Heart left ventricle (tissue), 16 donors: ENCODE measurements around the gene SPTBN4. TPM values are rescaled to one million over a fixed set of nuclear protein-coding genes. Genes with fewer than 3 reads are reported as not detected.

ENCODE experiments used
- ATAC-seq, 4 donors: fragments of 200-7000 bp; cut with Tn5 transposase; one replicate each; pipeline ENCODE4 v1.9.1; 2020 to 2022; ENCODE audit warnings: moderate library complexity in 4 of 4, mild to moderate bottlenecking in 3 of 4, moderate number of reproducible peaks in 1 of 4
- DNase-seq, 5 donors: peaks; one replicate each; pipeline ENCODE4 v3.0.0-alpha.2; 2020
- H3K27ac ChIP-seq, 12 donors: fragments of 200-600 bp; sonication (generic) in 4 of 12; one replicate each; pipeline versions ENCODE4 v1.5.0 to v1.8.0; 2016 to 2022; ENCODE audit warnings: mild to moderate bottlenecking in 2 of 12
- H3K27me3 ChIP-seq, 9 donors: fragments of 200-600 bp; sonication (generic) in 2 of 9; one replicate each; pipeline versions ENCODE4 v1.5.1 to v1.8.0; 2016 to 2022; ENCODE audit warnings: mild to moderate bottlenecking in 3 of 9
- H3K36me3 ChIP-seq, 9 donors: fragments of 200-600 bp; sonication (generic) in 2 of 9; one replicate each; pipeline versions ENCODE4 v1.5.0 to v1.8.0; 2018 to 2022; ENCODE audit warnings: mild to moderate bottlenecking in 2 of 9
- H3K4me1 ChIP-seq, 12 donors: fragments of 200-600 bp; sonication (generic) in 4 of 12; one replicate each; pipeline versions ENCODE4 v1.5.0 to v1.8.0; 2016 to 2022; ENCODE audit warnings: mild to moderate bottlenecking in 3 of 12
- H3K4me3 ChIP-seq, 12 donors: fragments of 200-600 bp; sonication (generic) in 4 of 12; one replicate each; pipeline versions ENCODE4 v1.5.0 to v1.8.0; 2017 to 2022; ENCODE audit warnings: mild to moderate bottlenecking in 9 of 12, moderate library complexity in 4 of 12
- H3K9me3 ChIP-seq, 12 donors: fragments of 200-600 bp; sonication (generic) in 4 of 12; one replicate each; pipeline versions ENCODE4 v1.5.0 to v1.8.0; 2016 to 2022; ENCODE audit warnings: mild to moderate bottlenecking in 1 of 12
- POLR2A ChIP-seq, 2 donors: fragments of 450-650 bp; IDR thresholded peaks; one replicate each; pipeline ENCODE4 v1.6.1; 2017; ENCODE audit warnings: antibody characterized with exemption in 2 of 2, mild to moderate bottlenecking in 2 of 2, moderate library complexity in 2 of 2
- WGBS, 4 donors: extraction: QIAGEN DNeasy Blood & Tissue Kit in 2 of 4; methylation state at CpG; one replicate each; pipeline versions ENCODE4 v1.1.5 to v1.1.7; 2013 to 2018; 5-methylcytosine and 5-hydroxymethylcytosine counted together
- intact Hi-C, 10 donors: fragments of 100-400 bp; cut with DNase I; formaldehyde crosslinking; loops; one replicate each; pipeline versions ENCODE4 v1.11.1 to v1.14.2; 2022
- polyA plus RNA-seq, 2 donors: library from polyadenylated mRNA; stranded (reverse); fragments of 200-250 nt; gene quantifications; one replicate each; pipeline ENCODE4 v1.2.3, GENCODE V29; 2013
- total RNA-seq, 9 donors: library from RNA; depleted of rRNA in 2 of 9; stranded (reverse); fragments of >200 nt in 2 of 9; fragmentation: NEBNext Ultra II Directional in 3 of 9; extraction: Animal tissue kit (Norgen Biotek cat#: 25700) in 3 of 9; gene quantifications; one replicate each; pipeline versions ENCODE4 v1.1.0 to v1.2.4, GENCODE V29; 2016 to 2023
- TF ChIP-seq, protein P1 (sequence below), 12 donors: fragments of 200-600 bp; sonication (generic) in 4 of 12; IDR thresholded peaks; one replicate each; pipeline versions ENCODE4 v1.5.0 to v1.8.0; 2018 to 2022; ENCODE audit warnings: antibody characterized with exemption in 12 of 12, mild to moderate bottlenecking in 5 of 12
- donor health status: ischemic (EF 13 %, LVEDD 7.1; RV severe dilation, severe dysfunction).
- donor health status: healthy with polysubstance abuse.
- donor health status: DM: no; HTN: yes; CAD: no.
- donor health status: DM: no; HTN: no; CAD: no.
- donor health status: ischemic (EF 25% LVEDD 6.9; RV normal size, moderate dysfunction).
- donor health status: ischemic (EF 25% LVEDD 5.7; RV mildly dilated, moderate dysfunction).
- donor health status: healthy.
- donor health status: DM: yes; HTN: yes; CAD: no.
- donor health status: ischemic (EF 35%, LVEDD 5.7; RV mildly dilated, moderate dysfunction).
- donor health status: nonischemic (EF 11% LVEDD 7.7; RV severe dilation, severe dysfunction).
- donor health status: DM: yes; HTN: yes; CAD: no.
- donor health status: PGD.
- donor health status: ischemic (EF 29% LVEDD 5.4; RV normal size, mild dysfunction).
- donor health status: nonischemic (EF 23%, LVEDD 6.1; RV moderate dilation, normal function).

Gene SPTBN4
- total and polyA plus RNA-seq, 11 donors, result 1.9 to 8.7 (median 4.2) TPM

GRCh38 chr19:40598121-40598917, 131.5 kb downstream of the SPTBN4 start:
- 1% methylated on average over 26 to 46 of the region's 46 CpGs for WGBS, 4 donors
- Histone ChIP-seq H3K4me3 (peak overlapping the region in 7 of 12 donors; percentile 4 to 96 (median 72)), H3K9me3 (no peaks in the 10 kb centered on the region), H3K27me3 (peaks cover 9 to 63% (median 20%) of the 10 kb centered on the region in 9 donors), H3K4me1 (peaks cover 0 to 67% (median 52%) of the 10 kb centered on the region in 12 donors), H3K27ac (peak overlapping the region in 6 of 12 donors; percentile 5 to 97 (median 84)), H3K36me3 (no peaks in the 10 kb centered on the region)
- intact Hi-C loops, result loop anchor here (1.0 to 10.0 kb wide), 13 partner anchors 51 to 294 kb away; partner anchors contain the start of genes BLVRB (in 2 of the 10) and SPTBN4 (in 2 of the 10)
- DNase-seq (peak; percentile 85 to 93 (median 89)), ATAC-seq (peak; percentile 57 to 74 (median 60))
- TF ChIP-seq, protein P1, sequence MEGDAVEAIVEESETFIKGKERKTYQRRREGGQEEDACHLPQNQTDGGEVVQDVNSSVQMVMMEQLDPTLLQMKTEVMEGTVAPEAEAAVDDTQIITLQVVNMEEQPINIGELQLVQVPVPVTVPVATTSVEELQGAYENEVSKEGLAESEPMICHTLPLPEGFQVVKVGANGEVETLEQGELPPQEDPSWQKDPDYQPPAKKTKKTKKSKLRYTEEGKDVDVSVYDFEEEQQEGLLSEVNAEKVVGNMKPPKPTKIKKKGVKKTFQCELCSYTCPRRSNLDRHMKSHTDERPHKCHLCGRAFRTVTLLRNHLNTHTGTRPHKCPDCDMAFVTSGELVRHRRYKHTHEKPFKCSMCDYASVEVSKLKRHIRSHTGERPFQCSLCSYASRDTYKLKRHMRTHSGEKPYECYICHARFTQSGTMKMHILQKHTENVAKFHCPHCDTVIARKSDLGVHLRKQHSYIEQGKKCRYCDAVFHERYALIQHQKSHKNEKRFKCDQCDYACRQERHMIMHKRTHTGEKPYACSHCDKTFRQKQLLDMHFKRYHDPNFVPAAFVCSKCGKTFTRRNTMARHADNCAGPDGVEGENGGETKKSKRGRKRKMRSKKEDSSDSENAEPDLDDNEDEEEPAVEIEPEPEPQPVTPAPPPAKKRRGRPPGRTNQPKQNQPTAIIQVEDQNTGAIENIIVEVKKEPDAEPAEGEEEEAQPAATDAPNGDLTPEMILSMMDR (IDR thresholded peaks at IDR 0.05), result peak; percentile 93 to 99 (median 98)
- no peak for TF ChIP-seq POLR2A (IDR thresholded peaks at IDR 0.05)

DNA sequence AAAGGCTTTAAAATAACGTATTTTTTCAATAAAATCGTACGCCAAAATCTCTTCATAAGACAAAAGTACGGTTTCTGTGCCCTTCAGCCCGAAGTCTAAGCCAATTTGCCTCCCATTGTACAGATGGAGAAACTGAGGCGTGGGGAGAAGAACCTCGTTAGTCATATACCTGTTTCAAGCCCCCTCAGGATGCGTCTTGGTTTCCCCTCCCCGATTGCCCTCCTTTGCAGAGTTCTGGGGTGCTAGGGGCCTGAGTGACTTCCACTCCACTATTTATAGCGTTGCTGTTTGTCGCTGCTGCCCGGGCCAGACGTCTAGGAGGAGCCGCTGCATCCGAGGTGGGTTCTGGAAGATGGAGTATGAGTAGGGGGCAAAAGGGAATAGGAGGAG, 132.1 kb downstream of the SPTBN4 start:
- Histone ChIP-seq H3K4me3 (peak overlapping the region in 5 of 12 donors; percentile 27 to 96 (median 80)), H3K27me3 (peaks cover 9 to 63% (median 20%) of the 10 kb centered on the region in 9 donors), H3K9me3 (no peaks in the 10 kb centered on the region), H3K27ac (peak overlapping the region in 9 of 12 donors; percentile 61 to 97 (median 88)), H3K4me1 (peaks cover 0 to 71% (median 55%) of the 10 kb centered on the region in 12 donors), H3K36me3 (no peaks in the 10 kb centered on the region)
- no peak for TF ChIP-seq POLR2A (IDR thresholded peaks at IDR 0.05)
- TF ChIP-seq, protein P1 (IDR thresholded peaks at IDR 0.05), result no peak
- intact Hi-C loops, result loop anchor here (1.0 to 10.0 kb wide), 13 partner anchors 52 to 294 kb away; partner anchors contain the start of genes BLVRB (in 2 of the 10) and SPTBN4 (in 2 of the 10)
- DNase-seq (peak in 2 of 5 donors; percentile 20 to 25), ATAC-seq (no peak)
- WGBS, 4 donors, result 9 to 11% (median 10%) methylated on average over 15 of the region's 15 CpGs

DNA sequence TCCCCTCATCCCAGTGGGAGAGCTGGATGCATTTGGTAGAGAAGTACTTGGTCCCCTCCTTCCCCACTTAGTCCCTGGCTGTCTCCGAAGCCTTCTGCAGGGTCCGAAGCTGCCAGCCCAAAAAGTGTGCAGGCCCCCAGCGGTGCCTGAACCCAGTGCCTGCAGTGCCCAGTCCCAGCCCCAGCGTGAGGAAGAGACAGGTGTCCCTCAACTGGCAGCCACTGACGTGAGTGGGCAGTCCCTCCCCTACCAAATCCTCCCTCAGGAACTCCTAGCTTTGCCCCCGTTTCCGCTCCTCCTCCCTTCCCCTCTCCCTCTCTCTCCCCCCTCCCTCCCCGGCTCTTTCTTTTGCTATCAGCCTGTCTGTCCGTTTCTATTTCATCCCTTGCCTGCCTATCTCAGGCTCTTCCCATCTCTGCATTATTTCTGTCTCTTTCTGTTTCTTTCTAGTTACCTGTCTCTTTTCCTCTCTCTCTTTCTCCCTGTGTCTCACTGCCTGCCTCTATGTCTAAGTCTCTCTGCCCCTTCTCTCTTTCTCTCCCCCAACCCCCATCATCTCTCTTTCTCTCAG, 132.6 kb downstream of the SPTBN4 start:
- Histone ChIP-seq H3K4me1 (peaks cover 0 to 75% (median 60%) of the 10 kb centered on the region in 12 donors), H3K9me3 (no peaks in the 10 kb centered on the region), H3K27me3 (peaks cover 9 to 63% (median 20%) of the 10 kb centered on the region in 9 donors), H3K36me3 (no peaks in the 10 kb centered on the region), H3K27ac (peak overlapping the region; percentile 42 to 97 (median 85)), H3K4me3 (peak overlapping the region in 10 of 12 donors; percentile 21 to 96 (median 70))
- DNase-seq (peak in 2 of 5 donors; percentile 42 to 60), ATAC-seq (no peak)
- TF ChIP-seq, protein P1 (IDR thresholded peaks at IDR 0.05), result no peak
- TF ChIP-seq POLR2A (IDR thresholded peaks at IDR 0.05), result no peak
- 6 to 15% (median 10%) methylated on average over 9 of the region's 9 CpGs for WGBS, 4 donors
- intact Hi-C loops, result loop anchor here (2.0 to 10.0 kb wide), 11 partner anchors 52 to 295 kb away; partner anchors contain the start of genes BLVRB (in 2 of the 10) and SPTBN4 (in 2 of the 10)
